Measurements from ENCODE around the gene TPSB2.

The TPSB2 gene

GRCh38 chr16:1206326-1206725, 23.7 kb downstream of the TPSB2 start:
- TF ChIP-seq REST (IDR thresholded peaks at IDR 0.05; ENCODE audit: low read depth), result no peak
- TF ChIP-seq MAX (IDR thresholded peaks at IDR 0.05), result peak; percentile 54; the same call in 1 of the 2 replicates

- TF ChIP-seq, protein P1, sequence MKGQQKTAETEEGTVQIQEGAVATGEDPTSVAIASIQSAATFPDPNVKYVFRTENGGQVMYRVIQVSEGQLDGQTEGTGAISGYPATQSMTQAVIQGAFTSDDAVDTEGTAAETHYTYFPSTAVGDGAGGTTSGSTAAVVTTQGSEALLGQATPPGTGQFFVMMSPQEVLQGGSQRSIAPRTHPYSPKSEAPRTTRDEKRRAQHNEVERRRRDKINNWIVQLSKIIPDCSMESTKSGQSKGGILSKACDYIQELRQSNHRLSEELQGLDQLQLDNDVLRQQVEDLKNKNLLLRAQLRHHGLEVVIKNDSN (IDR thresholded peaks at IDR 0.05), result no peak
- TF ChIP-seq FOXM1 (IDR thresholded peaks at IDR 0.05; ENCODE audit: borderline replicate concordance, low read depth) (no peak), TCF12 (IDR thresholded peaks at IDR 0.05; ENCODE audit: low read depth) (no peak), RAD21 (IDR thresholded peaks at IDR 0.05; ENCODE audit: low read depth) (no peak), CEBPB (IDR thresholded peaks at IDR 0.05) (no peak), YY1 (IDR thresholded peaks at IDR 0.05; ENCODE audit: low read depth) (no peak), ZBTB7A (IDR thresholded peaks at IDR 0.05; ENCODE audit: low read depth) (no peak), NFIC (IDR thresholded peaks at IDR 0.05) (no peak), CREB1 (IDR thresholded peaks at IDR 0.05; ENCODE audit: low read depth) (no peak), EP300 (IDR thresholded peaks at IDR 0.05; ENCODE audit: borderline replicate concordance) (no peak), MAX (IDR thresholded peaks at IDR 0.05) (no peak), EGR1 (IDR thresholded peaks at IDR 0.05) (no peak)
Observed at GRCh38 chr16:1204933-1205332, 25.1 kb downstream of the TPSB2 start.

DNA sequence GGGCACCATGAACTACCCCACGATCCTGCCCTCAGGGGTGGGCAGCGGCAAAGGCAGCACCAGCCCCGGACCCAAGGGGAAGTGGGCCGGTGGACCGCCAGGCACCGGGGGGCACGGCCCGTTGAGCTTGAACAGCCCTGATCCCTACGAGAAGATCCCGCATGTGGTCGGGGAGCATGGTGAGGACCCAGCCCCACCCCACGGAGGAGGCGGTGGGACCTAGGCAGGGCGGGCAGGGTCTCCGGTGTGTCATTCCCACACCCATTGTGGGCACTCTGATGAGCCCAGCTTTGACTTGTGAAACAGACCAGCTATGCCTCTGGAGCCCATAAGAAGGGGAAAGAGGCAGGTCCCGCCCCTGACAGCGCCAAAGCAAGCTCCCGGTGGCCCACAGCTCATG, 27.7 kb downstream of the TPSB2 start:
- TF ChIP-seq REST (IDR thresholded peaks at IDR 0.05; ENCODE audit: low read depth) (no peak), CREB1 (IDR thresholded peaks at IDR 0.05; ENCODE audit: low read depth) (no peak), YY1 (IDR thresholded peaks at IDR 0.05; ENCODE audit: low read depth) (no peak), TCF12 (IDR thresholded peaks at IDR 0.05; ENCODE audit: low read depth) (no peak), FOXM1 (IDR thresholded peaks at IDR 0.05; ENCODE audit: borderline replicate concordance, low read depth) (no peak), NFIC (IDR thresholded peaks at IDR 0.05) (no peak), TAF1 (IDR thresholded peaks at IDR 0.05; ENCODE audit: low read depth) (no peak), ZBTB7A (IDR thresholded peaks at IDR 0.05; ENCODE audit: low read depth) (no peak), EP300 (IDR thresholded peaks at IDR 0.05; ENCODE audit: borderline replicate concordance) (no peak), CEBPB (IDR thresholded peaks at IDR 0.05) (no peak), TEAD4 (IDR thresholded peaks at IDR 0.05) (no peak), EGR1 (IDR thresholded peaks at IDR 0.05) (no peak), RAD21 (IDR thresholded peaks at IDR 0.05; ENCODE audit: low read depth) (no peak)
- TF ChIP-seq, protein P1 (IDR thresholded peaks at IDR 0.05), result no peak

- TF ChIP-seq EGR1 (IDR thresholded peaks at IDR 0.05), result no peak
- no peak for TF ChIP-seq YY1 (IDR thresholded peaks at IDR 0.05; ENCODE audit: low read depth)
- TF ChIP-seq MAX (IDR thresholded peaks at IDR 0.05), result no peak
- TF ChIP-seq TEAD4 (IDR thresholded peaks at IDR 0.05), result no peak
- no peak for TF ChIP-seq FOXM1 (IDR thresholded peaks at IDR 0.05; ENCODE audit: borderline replicate concordance, low read depth)
- TF ChIP-seq, protein P1 (IDR thresholded peaks at IDR 0.05), result no peak
- no peak for TF ChIP-seq CREB1 (IDR thresholded peaks at IDR 0.05; ENCODE audit: low read depth)
Observed at GRCh38 chr16:1201444-1201843, 28.5 kb downstream of the TPSB2 start.

- TF ChIP-seq EGR1 (IDR thresholded peaks at IDR 0.05) (no peak), TAF1 (IDR thresholded peaks at IDR 0.05; ENCODE audit: low read depth) (no peak), NFIC (IDR thresholded peaks at IDR 0.05) (no peak), CREB1 (IDR thresholded peaks at IDR 0.05; ENCODE audit: low read depth) (no peak), TEAD4 (IDR thresholded peaks at IDR 0.05) (no peak), YY1 (IDR thresholded peaks at IDR 0.05; ENCODE audit: low read depth) (no peak), RAD21 (IDR thresholded peaks at IDR 0.05; ENCODE audit: low read depth) (no peak), ZBTB7A (IDR thresholded peaks at IDR 0.05; ENCODE audit: low read depth) (no peak), EP300 (IDR thresholded peaks at IDR 0.05; ENCODE audit: borderline replicate concordance) (no peak), REST (IDR thresholded peaks at IDR 0.05; ENCODE audit: low read depth) (no peak), TCF12 (IDR thresholded peaks at IDR 0.05; ENCODE audit: low read depth) (no peak)
- TF ChIP-seq, protein P1 (IDR thresholded peaks at IDR 0.05), result no peak
Observed at GRCh38 chr16:1200014-1200627, 29.9 kb downstream of the TPSB2 start.

Data from Ishikawa (cell line).